ENCODE data around the gene CCL13.

Gene CCL13

GRCh38 chr17:34364751-34365150 is 8.5 kb downstream of the CCL13 start:
- no peak for DNase-seq

GRCh38 chr17:34365340-34365739 is 9.1 kb downstream of the CCL13 start:
- no peak for DNase-seq

- DNase-seq: no peak
Measured at GRCh38 chr17:34366010-34366409, 9.7 kb downstream of the CCL13 start.

GRCh38 chr17:34366529-34367107 is 10.3 kb downstream of the CCL13 start:
- no peak for DNase-seq

- DNase-seq: no peak
Measured at GRCh38 chr17:34367486-34368195, 11.4 kb downstream of the CCL13 start.

GRCh38 chr17:34368196-34368945 is 12.1 kb downstream of the CCL13 start:
- DNase-seq: no peak

GRCh38 chr17:34368946-34369500 is 12.7 kb downstream of the CCL13 start:
- no peak for DNase-seq

- no peak for DNase-seq
Measured at GRCh38 chr17:34369571-34369970, 13.3 kb downstream of the CCL13 start.

- no peak for DNase-seq
Measured at GRCh38 chr17:34370376-34370996, 14.2 kb downstream of the CCL13 start.

GRCh38 chr17:34370997-34371395 is 14.7 kb downstream of the CCL13 start:
- no peak for DNase-seq

GRCh38 chr17:34371405-34372100 is 15.3 kb downstream of the CCL13 start:
- no peak for DNase-seq

- DNase-seq: no peak
Measured at GRCh38 chr17:34374457-34374856, 18.2 kb downstream of the CCL13 start.

- DNase-seq: no peak
Measured at GRCh38 chr17:34375426-34375997, 19.2 kb downstream of the CCL13 start.

GRCh38 chr17:34377078-34377823 is 21.0 kb downstream of the CCL13 start:
- DNase-seq: no peak

- DNase-seq: no peak
Measured at GRCh38 chr17:34378664-34379101, 22.4 kb downstream of the CCL13 start.

- DNase-seq: no peak
Measured at GRCh38 chr17:34379868-34380267, 23.6 kb downstream of the CCL13 start.

GRCh38 chr17:34382621-34383124 is 26.4 kb downstream of the CCL13 start:
- DNase-seq: no peak

- no peak for DNase-seq
Measured at GRCh38 chr17:34383216-34383615, 26.9 kb downstream of the CCL13 start.

GRCh38 chr17:34384271-34384670 is 28.0 kb downstream of the CCL13 start:
- DNase-seq: no peak

- no peak for DNase-seq
Measured at GRCh38 chr17:34384822-34385605, 28.7 kb downstream of the CCL13 start.

- DNase-seq: no peak
Measured at GRCh38 chr17:34386343-34386696, 30.0 kb downstream of the CCL13 start.
